Epidermal melanocyte (primary cell): ENCODE data around the gene UBL7.
"Not testable (repeated sequence)": the region's sequence is repeated elsewhere in the genome, so short reads cannot be mapped to it uniquely, and the experiment has no call there.

Experiments used
- DNase-seq: peaks from one replicate; pipeline ENCODE4 v3.0.0; 2011; ENCODE audit warnings: low spot score; ENCODE audit not compliant: insufficient read length

Gene UBL7

GRCh38 chr15:74464216-74464615 is 3.3 kb upstream of the UBL7 start:
- DNase-seq: no peak

- DNase-seq: no peak
Measured at GRCh38 chr15:74463634-74464033, 2.7 kb upstream of the UBL7 start.

DNA sequence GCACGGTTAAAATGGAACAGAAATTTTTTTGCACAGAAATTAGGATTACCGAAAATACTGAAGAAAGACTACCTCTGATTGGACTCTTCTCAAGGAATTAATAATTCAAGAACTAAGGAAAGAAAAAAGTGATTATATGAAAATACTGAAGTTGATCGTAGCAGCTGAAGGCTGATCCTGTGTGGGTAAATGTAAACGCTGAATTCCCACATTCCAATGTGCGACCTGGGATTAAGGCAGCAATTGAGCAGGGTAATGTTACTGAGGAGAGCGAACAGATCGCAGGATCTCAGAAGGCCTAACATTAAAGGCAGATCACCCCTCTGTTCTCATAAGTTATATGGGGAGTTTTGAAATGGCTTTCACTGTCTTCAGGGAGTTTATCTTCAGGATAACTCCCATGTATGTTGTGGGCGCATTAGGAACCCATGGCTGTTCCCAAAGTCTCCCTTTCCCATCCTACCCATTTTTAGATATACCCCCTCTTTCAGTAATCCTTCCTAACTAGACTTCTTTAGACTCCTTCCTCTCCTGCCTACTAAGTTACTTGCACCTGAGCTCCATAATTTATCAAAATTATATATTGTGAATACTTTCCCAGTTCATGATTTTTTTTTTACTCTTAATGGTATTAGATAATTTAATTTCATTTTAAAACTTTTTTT is 1.0 kb upstream of the UBL7 start:
- no peak for DNase-seq

DNA sequence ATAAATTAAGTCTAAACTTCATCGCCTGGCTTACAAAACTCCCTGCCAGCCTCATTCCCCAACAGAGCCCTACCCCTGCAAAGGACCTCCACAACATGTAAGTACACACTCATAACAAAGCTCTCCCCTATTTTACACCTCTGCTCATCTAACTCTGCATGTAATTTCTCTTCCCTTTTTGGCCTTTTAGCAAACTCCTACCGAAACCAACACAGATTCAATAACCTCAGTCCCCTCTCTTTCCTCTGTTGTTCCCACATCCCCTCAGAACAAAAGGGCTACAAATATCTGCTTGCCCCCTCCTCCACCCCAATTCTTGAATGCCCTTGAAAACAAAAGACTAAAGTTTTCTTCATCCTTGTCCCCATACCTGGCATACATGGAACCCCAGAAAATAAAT is 662 bp downstream of the UBL7 start:
- no peak for DNase-seq

DNA sequence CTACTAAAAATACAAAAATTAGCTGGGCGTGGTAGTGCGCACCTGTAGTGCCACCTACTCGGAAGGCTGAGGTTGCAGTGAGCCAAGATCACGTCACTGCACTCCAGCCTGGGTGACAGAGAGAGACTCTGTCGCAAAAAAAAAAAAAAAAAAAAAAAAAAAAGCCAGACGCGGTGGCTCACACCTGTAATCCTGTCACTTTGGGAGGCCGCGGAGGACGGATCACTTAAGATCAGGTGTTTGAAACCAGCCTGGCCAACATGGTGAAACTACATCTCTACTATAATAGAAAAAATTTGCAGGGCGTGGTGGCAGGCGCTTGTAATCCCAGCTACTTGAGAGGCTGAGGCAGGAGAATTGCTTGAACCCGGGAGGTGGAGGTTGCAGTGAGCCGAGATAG is 1.2 kb downstream of the UBL7 start:
- not testable (repeated sequence) for DNase-seq

- no peak for DNase-seq
Measured at GRCh38 chr15:74458473-74458872, 2.5 kb downstream of the UBL7 start.

GRCh38 chr15:74457036-74457435 is 3.9 kb downstream of the UBL7 start:
- not testable (repeated sequence) for DNase-seq

GRCh38 chr15:74454764-74455500 is 6.0 kb downstream of the UBL7 start:
- no peak for DNase-seq

DNA sequence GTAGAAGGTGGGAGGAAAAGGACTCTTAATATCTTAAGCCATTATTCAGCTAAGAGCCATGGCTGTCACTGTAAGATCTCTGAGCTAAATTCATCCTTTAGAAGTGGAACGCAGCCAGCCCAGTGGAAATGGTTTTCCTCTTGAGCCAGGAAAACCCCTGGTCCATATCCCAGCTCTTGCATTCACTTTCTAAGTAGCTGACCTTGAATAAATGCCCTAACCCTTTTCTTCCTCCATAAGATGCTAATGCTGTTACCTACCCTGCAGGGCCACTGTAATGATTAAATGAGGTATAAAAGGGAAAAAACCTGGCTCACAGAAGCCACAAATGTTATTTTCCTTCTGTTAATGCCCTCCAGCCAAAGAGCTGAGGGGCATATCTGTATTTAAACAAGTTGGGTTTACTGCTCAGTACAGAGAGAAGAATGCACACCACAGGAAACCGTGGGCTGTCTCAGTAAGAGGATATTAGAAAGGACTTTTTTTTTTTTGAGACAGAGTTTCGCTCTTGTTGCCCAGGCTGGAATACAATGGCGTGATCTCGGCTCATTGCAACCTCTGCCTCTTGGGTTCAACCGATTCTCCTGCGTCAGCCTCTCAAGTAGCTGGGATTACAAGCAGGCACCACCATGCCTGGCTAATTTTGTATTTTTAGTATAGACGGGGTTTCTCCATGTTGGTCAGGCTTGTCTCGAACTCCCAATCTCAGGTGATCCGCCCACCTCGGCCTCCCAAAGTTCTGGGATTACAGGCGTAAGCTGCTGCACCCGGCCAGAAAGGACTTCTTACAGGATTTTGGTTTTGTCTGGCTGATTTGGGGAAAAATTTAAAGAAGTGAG is 6.8 kb downstream of the UBL7 start:
- DNase-seq: no peak

- no peak for DNase-seq
Measured at GRCh38 chr15:74451861-74452835, 8.8 kb downstream of the UBL7 start.

DNA sequence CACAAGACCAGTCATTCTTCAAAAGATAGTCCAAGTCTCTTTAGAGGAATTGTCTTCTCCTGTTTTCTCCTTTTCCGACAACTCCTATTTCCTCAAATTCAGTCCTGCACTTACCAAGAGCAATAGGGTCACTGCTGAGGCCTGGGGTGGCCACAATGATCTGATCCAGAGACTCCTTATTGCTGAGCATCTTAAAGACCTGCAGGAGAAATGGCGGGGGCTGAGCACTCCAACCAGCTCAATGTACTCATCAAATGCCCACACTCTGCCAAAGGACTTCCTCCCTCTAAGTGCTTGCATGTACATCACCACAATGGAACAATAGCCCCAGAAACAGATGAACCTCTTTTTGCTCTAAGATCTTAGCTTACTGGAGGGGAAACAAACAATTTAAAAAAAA is 9.6 kb downstream of the UBL7 start:
- DNase-seq: no peak

- no peak for DNase-seq
Measured at GRCh38 chr15:74449643-74450205, 11.2 kb downstream of the UBL7 start.

GRCh38 chr15:74449095-74449494 is 11.9 kb downstream of the UBL7 start:
- no peak for DNase-seq

DNA sequence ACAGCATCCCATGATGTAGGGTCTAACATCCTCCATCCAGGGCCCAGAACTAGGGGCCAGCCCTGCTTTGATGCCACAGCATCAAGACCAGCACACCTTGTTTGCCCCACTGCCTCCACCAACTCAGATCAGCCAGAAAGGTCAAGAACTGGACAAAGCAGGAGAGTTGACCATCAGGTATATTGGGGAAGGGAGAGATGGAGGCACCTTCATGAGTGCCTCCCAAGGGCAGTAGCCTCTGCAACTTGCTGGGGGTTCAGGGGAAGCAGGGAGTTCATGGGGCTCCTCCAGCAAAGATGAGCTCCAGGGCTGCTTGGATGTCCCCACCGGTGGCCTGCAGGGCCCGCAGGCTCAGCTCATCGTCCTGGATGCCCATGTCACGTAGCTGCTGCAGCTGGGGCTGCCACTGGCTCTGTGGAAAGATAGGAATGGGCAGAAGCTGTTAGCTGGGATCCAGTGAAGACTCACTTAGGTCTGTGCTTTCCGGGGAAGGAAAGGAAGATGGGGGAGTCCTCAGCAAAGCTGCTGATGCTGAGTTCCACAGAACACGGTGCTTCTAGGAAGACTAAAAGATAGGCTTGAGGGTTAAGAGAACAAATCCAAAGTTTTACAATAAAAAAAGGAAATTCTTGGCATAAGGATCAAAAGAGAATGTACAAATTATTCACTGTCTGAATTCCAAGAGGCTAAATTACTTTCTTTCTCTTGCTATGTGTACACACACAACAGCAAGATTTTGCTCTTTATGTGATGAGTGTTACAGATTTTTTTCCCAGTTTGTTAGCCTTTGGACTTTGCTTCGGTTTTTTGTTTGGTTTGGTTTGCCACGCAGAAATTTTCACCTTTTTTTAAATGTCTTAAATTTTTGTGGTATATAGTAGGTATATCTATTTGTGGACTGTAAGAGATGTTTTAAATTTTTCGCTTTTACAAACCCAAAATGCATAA is 14.9 kb downstream of the UBL7 start:
- DNase-seq: no peak

DNA sequence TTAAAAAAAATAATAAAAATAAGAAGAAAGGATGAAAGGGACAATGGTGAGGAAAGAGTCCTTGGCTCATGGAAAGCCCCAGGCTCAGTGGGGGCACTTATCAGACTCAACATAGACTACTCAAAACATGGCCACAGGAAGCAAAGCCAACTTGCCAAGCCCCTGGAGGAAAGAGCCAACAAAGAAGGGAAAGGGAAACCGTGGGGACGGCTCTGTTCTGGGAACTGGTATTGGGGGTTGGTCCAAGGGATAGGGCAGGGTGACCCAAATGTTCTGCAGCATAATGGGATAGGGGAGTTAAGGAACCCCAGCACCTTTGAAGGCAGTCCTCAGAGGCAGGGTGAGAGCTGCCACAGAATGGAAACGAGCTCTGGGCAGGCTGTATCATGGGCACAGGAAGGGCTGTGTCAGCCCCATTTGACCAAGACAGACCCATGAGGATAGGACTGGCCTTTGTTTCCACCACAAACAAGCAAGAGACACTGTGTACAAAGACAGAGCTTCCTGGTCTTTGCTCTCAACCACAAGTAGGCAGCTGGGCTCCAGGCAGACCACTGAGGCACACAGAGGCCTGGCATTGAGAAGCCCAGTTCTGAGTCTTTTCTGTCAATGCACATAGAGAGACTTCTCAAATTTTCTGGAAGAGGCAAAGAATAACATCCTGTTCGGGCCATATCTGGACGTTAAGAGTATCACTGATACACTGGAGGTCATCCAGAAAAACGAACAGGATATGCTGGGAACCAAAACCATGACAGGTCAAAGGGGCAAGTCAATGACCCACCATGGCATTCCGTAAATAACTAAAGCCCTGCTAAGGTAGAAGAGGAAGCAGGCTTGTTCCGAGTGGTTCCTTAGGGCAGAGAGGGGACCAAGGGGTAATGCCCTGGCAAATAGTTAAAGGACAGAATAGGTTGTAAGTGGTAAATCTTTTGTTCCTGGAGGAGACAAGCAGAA is 16.6 kb downstream of the UBL7 start:
- DNase-seq: no peak

GRCh38 chr15:74443100-74443909 is 17.7 kb downstream of the UBL7 start:
- DNase-seq: no peak

DNA sequence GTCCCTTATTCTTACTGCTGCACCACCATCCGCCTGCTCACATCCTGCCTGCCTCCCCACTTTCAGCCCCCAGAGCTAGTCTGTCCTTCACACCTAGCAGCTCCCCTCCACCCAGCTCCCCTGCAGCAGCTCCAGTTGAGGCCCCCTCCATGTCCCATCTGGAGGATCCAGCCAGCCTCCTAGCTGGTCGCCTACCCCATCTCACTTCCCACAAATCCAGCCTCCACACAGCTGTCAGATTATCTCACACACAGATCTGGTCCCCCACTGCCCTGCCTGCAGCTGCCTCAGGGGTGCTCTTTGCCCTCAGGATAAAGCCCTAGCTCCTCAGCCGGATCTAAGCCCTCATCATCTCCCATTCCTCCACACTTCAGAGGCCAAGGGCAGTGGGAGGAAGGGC is 18.4 kb downstream of the UBL7 start:
- DNase-seq: no peak

- DNase-seq: no peak
Measured at GRCh38 chr15:74442063-74442462, 18.9 kb downstream of the UBL7 start.
